CD4-positive, alpha-beta T cell treated with Interleukin-6 for 4 hours (primary cell): ENCODE results near the gene UPK1A.
A peak's percentile ranks its signal among the peaks of the same experiment; 100 is the strongest.
"Not testable (repeated sequence)": the region's sequence is repeated elsewhere in the genome, so short reads cannot be mapped to it uniquely, and the experiment has no call there.

Experiments
- DNase-seq: peaks from one replicate; pipeline ENCODE4 v3.0.0-alpha.2; 2020; ENCODE audit warnings: mixed read lengths

UPK1A gene

DNA sequence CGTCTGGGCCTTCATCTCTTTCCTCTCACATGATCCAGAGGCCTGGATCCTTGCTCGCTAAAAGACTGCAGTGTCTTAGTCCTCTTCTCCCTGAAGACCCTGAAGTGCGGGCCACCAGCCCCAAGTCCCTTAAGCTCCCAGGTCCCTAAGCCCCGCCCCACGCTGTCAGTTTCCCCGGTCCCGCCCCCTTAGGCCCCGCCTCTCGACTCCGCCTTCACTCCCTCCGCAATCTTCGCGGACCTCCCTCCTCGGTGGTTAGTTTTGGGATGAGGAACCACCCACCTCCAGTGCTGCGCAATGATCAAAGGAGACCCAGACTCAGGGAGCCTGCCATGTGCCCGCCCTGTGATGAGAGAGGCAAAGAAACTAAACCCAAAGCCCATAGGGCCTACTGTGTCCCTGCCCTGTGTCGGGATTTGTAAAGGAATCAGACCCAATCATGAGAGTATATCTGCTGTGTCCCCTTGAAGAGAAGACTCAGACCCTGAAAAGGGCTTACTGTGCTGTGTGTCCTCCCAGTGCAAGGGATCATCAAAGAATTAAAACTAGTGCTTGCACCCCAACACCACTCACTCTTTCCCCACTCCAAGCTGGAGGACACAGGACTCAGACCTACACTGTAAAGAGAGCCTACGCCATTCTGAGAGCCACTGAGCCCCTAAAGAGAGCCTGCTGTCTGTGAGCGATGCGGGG, 21.2 kb upstream of the UPK1A start:
- DNase-seq, result peak; percentile 85

DNA sequence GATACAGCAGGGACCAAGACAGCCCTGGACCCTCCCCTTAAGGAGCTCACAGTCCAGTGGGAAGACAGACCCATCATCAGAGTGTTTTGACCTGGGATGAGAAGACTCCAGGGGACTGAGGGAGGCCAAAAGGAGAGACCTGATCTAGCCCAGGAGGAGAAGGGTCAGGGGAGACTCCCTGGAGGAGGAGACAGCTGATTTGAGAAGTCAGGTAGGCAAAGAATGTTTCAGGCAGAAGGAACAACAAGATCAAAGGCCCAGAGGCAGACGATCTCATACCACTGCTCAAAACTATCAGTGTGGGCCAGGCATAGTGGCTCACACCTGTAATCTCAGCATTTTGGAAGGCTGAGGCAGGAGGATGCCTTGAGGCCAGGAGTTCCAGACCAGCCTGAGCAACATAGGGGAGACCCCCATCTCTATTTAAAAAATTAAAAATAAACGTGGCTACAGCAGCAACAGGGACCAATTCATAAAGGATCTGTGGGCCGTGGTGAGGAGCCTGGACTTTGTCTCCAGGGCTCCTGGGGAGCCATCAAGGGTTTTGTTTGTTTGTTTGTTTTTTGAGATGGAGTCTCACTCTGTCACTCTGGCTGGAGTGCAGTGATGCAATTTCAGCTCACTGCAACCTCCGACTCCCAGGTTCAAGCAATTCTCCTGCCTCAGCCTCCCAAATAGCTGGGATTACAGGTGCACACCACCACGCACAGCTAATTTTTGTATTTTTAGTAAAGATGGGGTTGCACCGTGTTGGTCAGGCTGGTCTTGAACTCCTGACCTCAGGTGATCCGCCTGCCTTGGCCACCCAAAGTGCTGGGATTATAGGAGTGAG, 20.4 kb upstream of the UPK1A start:
- DNase-seq, result no peak

DNA sequence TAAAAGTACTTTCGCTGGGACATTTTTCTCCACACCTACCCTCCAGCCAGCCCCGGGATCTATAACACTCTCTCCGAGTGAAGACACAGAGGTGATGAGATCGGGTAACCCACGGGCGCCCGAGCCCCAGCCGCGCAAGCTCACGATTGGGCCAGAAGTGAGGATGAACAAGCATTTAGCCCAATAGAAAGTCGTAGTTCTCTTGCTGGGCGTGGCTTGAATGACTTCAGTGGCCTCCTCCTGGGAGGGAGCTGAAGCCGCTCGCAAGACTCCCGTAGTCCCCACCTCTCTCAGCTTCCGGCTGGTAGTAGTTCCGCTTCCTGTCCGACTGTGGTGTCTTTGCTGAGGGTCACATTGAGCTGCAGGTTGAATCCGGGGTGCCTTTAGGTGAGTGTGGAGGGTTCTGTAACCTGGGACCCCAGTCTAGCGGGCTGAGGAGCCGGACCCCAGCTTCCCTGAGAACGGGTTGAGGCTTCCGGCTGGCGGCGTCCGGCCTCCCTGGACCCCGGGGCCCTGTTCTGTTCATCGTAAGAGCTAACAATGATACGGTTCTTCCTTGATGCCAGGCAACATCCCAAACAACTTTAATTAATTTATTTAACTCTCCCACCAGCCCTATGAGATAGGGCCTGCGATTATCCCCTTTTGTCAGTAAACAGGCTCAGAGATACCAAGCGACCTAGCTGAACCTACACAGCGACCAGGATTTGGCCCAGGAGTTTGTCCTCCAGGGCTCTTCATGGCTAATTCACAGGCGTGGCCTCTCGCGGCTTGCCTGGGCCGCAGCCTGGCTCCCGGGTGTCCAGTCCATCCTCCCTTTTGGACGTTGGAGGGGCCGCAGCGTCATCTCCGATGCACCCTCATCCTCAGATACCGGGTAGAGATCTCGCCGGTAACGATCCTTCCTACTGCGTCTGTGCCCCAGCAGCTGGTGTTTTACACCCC, 18.0 kb upstream of the UPK1A start, which contains the start of gene COX6B1:
COX6B1 (plus strand) TSS at position 307 of the 945 bp plus-strand sequence. CDS start 2,921 bp downstream, outside the sequence.
- peak; percentile 95 for DNase-seq

DNA sequence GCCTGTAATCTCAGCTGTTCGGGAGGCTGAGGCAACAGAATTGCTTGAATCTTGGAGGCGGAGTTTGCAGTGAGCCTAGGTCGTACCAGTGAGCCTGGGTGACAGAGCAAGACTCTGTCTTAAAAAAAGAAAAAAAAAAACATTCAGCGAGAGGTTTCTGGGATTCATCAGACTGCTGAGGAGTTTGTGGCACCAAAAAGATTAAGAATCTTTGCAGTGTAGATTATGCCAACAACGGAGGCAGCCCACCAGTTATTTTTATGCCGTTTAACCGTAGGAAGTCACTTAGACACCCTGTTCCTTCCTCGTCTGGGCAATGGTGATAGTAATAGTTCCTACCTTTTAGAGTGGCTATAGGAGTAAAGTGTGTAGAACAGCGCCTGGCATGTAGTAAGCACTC, 15.7 kb upstream of the UPK1A start:
- DNase-seq, result no peak

DNA sequence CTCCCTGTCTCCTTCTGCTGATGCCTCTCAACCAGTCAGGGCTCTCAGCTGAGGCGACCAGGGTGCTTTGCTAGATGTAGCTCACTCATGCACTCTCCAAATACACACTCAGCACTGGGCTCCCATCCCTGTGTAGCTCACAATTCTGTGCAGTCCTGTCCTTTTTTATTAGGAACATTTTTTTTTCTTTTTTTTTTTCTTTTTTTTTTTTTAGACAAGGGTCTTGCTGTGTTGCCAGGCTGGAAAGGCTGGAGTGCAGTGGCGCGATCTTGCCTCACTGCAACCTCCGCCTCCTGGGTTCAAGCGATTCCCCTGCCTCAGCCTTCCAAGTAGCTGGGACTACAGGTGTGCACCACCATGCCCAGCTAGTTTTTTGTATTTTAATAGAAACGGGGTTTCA, 11.5 kb upstream of the UPK1A start:
- DNase-seq, result not testable (repeated sequence)

DNA sequence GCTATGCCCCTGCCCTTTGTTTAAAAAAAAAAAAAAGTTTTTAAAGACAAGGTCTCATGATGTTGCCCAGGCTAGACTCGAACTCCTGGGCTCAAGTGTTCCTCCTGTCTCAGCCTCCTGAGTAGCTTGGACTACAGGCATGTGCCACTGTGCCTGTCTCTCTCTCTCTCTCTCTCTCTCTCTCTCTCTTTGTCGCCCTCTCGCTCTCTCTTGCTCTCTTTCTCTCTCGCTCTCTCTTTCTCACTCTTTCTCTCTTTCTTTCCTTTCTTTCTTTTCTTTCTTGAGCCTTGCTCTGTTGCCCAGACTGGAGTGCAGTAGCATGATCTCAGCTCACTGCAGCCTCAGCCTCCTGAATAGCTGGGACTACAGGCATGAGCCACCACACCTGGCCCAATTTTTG, 10.7 kb upstream of the UPK1A start:
- no peak for DNase-seq

DNA sequence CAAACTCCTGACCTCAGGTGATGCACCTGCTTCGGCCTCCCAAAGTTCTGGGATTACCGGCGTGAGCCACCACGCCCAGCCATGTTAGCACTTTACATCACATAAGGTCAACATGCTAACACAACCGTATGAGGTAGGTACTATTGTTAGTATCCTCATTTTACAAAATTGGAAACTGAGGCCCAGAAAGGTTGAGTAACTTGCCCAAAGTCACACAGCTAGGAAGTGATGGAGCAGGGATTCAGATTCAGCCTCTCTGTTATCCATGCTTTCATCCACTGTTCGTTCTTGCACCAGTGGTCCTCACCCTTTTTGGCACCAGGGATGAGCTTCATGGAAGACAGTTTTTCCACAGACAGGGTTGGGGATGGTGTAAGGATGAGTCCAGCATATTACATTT, 9.6 kb upstream of the UPK1A start:
- DNase-seq, result no peak

DNA sequence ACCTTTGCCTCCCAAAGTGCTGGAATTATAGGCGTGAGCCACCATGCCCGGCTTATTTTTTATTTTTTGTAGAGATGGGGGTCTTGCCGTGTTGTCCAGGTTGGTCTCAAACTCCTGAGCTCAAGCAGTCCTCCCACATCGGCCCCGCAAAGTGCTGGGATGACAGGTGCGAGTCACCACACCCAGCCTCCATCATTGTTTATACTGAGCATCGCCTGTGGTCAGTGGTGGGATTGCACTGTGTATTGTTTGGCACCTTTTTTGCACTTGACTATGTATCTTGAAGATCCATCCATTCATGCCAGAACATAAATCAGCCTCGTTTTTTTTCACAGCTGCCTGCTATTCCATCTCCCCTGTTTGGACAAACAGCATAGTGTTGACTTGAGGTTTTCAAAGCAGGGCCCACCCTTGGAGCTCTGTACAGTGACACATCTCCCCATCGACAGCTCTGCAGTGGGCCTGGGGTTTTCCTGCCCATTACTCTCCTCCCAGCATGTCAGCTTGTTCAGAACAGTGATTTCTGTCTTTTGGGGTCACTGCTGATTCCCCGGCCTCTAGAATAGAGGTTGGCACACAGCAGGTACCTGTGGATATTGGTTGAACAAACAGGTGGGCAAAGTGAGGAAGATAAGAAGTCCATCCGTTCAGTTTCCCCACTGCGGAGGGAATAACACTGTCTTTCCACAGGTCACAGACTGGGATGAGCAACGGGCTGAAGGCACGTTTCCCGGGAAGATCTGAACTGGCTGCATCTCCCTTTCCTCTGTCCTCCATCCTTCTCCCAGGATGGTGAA, 8.2 kb upstream of the UPK1A start:
- no peak for DNase-seq

DNA sequence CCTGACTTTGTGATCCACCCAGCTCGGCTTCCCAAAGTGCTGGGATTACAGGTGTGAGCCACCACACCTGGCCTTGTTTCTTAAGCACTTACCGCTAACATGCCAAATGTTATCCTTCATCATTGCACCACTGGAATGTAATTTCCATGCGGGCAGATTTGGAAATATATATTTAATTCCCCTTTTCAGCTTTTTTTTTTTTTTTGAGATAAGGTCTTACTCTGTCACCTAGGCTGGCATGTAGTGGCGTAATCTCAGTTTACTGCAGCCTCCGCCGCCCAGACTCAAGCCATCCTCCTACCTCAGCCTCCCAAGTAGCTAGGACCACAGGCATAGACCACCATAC, 4.3 kb upstream of the UPK1A start:
- DNase-seq, result no peak

DNA sequence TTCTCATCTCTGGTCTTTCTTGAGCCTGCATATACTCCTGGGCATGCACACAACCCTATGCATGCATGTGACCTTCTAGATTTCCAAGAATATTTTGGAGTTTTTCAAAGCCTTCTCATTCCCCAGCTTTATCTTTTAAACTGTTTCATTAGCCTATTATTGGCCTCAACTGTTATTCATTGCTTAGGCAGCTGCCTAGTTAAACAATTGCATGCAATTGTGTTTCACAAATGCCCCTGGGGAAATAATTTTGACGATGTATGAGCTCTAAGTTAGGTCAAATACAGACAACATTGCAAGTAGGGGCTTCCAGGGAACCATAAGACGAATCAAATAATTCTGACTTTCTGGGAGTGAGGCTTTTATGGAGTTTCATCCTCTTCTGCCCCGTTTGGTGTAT, 2.3 kb upstream of the UPK1A start:
- DNase-seq, result no peak

DNA sequence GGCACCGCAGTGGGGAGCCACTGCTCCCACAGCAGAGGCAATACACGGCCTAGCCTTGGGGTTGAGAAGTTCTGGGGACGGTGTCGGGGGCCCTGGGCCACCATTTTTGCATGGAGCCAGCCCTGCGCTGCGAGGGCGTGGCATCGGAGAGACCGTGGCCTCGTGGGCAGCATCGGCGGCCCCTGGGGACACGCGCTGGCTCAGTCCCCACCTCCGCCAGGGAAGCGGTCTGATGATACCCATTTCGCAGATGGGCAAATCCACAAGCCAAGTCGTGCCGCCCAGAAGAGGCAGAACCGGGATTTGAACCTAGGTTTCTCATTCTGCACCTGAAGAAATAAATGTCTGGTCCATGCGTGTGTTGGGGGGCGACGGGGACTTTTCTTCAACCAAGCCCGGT, 1.2 kb upstream of the UPK1A start:
- no peak for DNase-seq

DNA sequence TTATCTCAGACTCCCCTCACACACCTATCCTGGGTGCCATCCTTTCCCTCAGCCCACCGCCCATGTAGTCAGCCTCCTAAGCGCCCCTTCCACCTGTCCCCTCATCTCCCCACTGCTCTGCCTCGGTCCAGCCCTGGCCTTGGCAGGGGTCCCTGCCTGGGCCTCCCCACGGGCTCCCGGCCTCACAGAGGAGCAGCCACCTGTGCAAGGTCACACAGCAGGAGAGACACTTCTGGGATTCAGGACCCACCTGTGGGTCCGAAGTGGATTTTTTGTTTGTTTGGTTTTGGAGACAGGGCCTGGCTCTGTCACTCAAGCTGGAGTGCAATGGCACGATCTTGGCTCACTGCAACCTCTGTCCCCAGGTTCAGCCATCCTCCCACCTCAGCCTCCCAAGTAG, 713 bp upstream of the UPK1A start:
- DNase-seq, result no peak

DNA sequence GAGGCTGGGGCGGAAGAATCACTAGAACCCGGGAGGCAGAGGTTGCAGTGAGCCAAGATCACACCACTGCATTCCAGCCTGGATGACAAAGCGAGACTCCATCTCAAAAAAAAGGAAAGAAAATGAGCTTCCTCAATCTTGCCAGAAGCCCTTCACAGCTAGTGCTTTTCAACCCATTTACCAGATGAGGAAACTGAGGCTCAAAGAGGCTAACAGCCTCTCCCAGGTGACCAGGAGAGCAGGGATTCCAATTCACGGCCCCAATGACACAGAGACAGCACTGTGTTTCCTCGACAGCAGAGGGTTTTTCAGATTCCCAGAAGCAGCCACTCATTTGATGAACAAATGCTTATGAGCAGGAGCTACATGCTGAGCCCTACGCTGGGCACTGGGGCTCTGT, 3.2 kb downstream of the UPK1A start:
- no peak for DNase-seq

DNA sequence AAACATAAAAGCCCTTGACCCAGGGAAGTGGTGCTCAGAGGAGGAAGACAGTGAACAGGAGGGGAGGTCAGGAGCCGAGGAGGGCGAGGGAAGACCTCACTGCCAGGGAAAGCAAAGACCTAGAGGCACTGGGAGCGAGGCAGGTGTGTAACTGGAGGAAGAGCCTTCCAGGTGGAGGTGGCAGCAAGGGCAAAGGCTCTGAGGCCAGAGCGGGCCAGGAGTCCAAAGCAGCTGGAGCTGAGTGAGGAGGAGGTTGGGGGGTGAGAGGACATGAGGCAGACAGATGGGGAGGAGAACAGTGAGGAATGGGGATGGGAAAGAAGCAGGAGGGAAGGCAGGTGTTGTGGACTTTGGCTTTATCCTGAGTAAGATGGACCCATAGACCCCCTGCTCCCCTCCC, 3.7 kb downstream of the UPK1A start:
- DNase-seq, result no peak

DNA sequence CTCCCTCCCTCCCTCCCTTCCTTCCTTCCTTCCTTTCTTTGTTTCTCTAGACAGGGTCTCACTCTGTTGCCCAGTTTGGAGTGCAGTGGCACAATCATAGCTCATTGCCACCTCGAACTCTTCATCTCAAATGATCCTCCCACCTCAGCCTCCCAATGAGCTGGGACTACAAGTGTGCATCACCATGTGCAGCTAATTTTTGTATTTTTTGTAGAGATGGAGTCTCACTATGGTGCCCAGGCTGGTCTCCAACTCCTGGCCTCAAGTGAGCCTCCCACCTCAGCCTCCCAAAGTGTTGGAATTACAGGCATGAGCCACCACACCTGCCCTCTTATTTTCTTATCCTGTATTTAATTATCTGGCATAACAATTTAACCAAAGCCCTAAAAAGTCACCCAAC, 4.4 kb downstream of the UPK1A start:
- DNase-seq, result no peak

DNA sequence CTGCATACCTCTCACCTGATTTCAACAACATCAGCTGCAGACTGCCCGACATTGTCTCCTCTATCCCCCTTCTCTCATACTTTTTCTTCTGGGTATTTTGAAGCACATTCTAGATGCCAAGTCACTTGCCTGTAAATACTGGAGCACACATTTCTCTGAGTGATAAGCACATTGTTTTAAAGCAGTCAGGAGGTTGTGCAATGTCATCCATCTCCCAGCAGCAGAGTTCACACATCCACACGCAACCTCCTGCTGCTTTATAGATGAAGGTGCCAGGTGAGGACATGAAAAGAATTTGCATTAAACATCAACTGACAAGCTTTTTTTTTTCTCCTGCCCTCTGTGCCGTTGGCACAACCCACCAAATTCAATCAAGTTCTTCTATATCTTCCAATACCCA, 5.5 kb downstream of the UPK1A start:
- DNase-seq, result no peak

DNA sequence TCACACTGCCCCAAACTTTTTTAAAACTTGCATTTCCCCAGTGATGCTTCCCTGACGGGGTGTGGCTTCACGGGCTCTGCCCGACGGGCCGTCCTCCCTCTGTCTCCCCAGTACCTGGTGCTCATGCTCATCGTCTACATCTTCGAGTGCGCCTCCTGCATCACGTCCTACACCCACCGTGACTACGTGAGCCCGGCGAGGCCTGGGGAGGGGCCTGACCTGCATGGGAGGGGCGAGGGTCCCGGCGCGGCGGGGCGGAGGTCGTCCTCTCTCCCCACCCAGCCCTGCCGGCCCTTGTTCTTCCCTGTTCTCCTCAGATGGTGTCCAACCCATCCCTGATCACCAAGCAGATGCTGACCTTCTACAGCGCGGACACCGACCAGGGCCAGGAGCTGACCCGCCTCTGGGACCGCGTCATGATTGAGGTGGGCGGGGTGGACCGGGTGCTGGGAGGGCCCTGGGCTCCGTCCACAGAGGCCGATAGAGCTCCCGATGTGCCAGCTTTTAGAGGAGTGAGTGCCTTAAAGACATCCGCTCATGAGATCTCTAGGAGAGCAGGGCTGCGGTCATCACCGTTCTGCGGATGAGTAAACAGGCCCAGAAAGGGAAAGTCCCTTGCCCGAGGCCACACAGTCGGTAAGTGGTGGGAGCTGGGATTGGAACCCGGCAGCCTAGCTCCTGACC, 6.9 kb downstream of the UPK1A start:
- peak; percentile 45 for DNase-seq

DNA sequence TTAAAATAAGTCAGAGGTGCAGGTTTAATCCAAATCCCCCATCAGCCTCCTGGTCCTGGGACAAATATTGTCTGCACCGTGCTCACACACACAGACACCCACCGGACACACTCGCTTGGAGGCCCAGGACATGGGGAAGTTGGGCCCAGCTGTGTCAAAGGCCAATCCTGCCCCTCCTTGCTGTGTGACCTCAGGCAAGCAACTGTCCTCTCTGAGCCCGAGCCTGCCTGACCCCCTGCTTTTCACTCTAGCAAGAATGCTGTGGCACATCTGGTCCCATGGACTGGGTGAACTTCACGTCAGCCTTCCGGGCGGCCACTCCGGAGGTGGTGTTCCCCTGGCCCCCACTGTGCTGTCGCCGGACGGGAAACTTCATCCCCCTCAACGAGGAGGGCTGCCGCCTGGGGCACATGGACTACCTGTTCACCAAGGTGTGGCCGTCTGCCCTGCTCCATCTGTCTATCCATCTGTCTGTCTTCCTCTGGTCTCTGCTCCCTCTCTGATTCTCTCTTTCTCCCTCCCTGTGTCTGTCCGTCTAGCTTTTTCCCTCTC, 9.3 kb downstream of the UPK1A start:
- no peak for DNase-seq

DNA sequence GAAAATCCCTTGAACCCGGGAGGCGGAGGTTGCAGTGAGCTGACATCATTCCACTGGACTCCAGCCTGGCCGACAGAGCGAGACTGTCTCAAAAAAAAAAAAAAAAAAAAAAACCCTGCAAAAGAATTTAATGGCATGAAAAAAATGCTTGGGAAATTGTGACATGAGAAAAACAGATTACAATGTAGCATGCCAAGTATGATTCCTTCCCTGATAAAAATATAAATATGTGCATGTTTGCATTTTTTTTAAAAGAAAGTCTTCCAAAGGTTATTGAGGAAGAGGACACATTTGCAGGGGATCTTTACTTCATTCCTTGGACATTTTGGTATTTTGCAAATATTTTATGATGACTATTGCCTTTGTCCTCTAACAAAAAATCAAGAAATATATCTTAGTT, 23.5 kb downstream of the UPK1A start:
- no peak for DNase-seq

DNA sequence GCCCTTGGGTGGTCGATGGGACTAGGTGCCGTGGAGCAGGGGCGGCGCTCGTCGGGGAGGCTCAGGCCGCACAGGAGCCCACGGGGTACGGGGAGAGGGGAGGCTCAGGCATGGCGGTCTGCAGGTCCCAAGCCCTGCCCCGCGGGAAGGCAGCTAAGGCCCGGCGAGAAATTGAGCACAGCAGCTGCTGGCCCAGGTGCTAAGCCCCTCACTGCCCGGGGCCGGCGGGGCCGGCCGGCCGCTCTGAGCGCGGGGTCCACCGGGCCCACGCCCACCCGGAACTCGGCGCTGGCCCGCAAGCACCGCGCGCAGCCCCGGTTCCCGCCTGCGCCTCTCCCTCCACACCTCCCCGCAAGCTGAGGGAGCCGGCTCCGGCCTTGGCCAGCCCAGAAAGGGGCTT, 24.8 kb downstream of the UPK1A start:
- DNase-seq, result not testable (repeated sequence)

DNA sequence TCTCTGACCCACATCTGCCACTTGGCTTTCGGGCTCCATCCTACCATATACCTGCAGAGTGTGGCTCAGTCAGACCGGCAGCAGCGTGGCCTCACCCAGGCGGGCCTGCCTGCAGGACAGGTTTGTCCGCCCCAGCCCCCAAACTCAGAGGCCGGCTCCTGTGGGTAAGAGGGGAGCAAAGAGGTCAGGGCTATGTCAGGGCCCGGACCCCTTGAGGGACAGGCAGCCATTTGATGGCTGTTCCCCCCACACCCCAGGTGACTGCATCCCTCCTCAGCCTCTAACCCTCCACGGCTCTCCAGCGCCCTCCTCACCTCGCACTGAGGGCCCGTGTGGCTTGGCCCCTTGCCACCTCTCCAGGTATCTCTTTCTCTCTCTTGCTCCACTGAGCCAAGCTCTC, 25.7 kb downstream of the UPK1A start:
- no peak for DNase-seq

DNA sequence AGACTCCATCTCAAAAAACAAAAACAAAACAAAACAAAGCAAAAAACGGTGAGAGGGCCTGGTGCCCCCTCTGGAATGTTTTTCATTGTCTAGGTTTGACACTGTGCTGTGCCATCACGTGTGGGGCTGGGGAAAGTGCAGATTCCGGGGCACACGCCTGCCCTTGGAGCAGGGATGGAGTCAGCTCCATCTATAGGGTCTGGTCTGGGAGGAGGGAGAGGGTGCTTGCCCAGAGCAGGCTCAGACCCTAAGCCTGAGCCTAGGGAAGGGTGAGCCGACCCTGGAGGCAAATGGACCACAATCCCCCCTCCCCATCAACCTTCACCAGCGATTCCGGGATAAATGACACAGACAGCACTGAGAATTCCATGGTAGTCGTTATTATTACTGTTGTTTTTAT, 27.1 kb downstream of the UPK1A start:
- DNase-seq, result no peak
